Transverse colon (tissue), 4 donors: ENCODE measurements around the gene SDCCAG8. TPM values are rescaled to one million over a fixed set of nuclear protein-coding genes. Genes with fewer than 3 reads are reported as not detected.

ENCODE experiments used
- DNase-seq: peaks from one replicate; pipeline ENCODE4 v3.0.0-alpha.2; 2019
- H3K27ac ChIP-seq, 4 donors: fragments of 200-600 bp; sonication (generic); 2 replicates each; pipeline ENCODE4 v1.5.1; 2016 to 2018; ENCODE audit warnings: inconsistent platforms in 4 of 4
- H3K27me3 ChIP-seq: fragments of 200-600 bp; sonication (generic); 2 replicates; pipeline ENCODE4 v1.5.1; 2017; ENCODE audit warnings: inconsistent platforms
- H3K36me3 ChIP-seq, 4 donors: fragments of 200-600 bp; sonication (generic); 2 replicates each; pipeline ENCODE4 v1.5.1; 2017 to 2019; ENCODE audit warnings: inconsistent platforms in 4 of 4
- H3K4me1 ChIP-seq, 4 donors: fragments of 200-600 bp; sonication (generic); 2 replicates each; pipeline ENCODE4 v1.5.1; 2017 to 2020; ENCODE audit warnings: inconsistent platforms in 4 of 4
- H3K4me3 ChIP-seq, 4 donors: fragments of 200-600 bp; sonication (generic); 1 replicate in 1 of 4; 2 replicates in 3 of 4; pipeline versions ENCODE4 v1.5.1 to v1.6.1; 2017 to 2019; ENCODE audit warnings: inconsistent platforms in 4 of 4
- H3K9me3 ChIP-seq, 2 donors: fragments of 200-600 bp; sonication (generic); 2 replicates each; pipeline ENCODE4 v1.5.1; 2017 to 2019; ENCODE audit warnings: inconsistent platforms in 2 of 2
- CTCF ChIP-seq, 5 experiments: fragments of 200-600 bp in 3 of 5; fragments of 450-650 bp in 2 of 5; sonication (generic) in 3 of 5; IDR thresholded peaks; 1 replicate in 2 of 5; 2 replicates in 3 of 5; pipeline ENCODE4 v1.5.1; 2016 to 2017; ENCODE audit warnings: antibody characterized with exemption in 5 of 5, inconsistent platforms in 3 of 5, mild to moderate bottlenecking in 2 of 5, moderate library complexity in 1 of 5
- EP300 ChIP-seq: sonication (generic); formaldehyde crosslinking; IDR thresholded peaks from one replicate; pipeline ENCODE4 v1.6.1; 2017; ENCODE audit warnings: antibody characterized with exemption, low read depth
- POLR2A ChIP-seq: fragments of 450-650 bp; IDR thresholded peaks from one replicate; pipeline ENCODE4 v1.6.1; 2016; ENCODE audit warnings: antibody characterized with exemption, mild to moderate bottlenecking, moderate library complexity
- POLR2AphosphoS5 ChIP-seq, 3 donors: sonication (generic); formaldehyde crosslinking; IDR thresholded peaks; one replicate each; pipeline ENCODE4 v1.6.1; 2016; ENCODE audit warnings: antibody characterized with exemption in 3 of 3
- WGBS, 2 donors: methylation state at CpG; one replicate each; pipeline ENCODE4 v1.1.5; 2018; ENCODE audit warnings: low coverage in 1 of 2; 5-methylcytosine and 5-hydroxymethylcytosine counted together
- in situ Hi-C, 4 donors: fragments of 200-750 bp; cut with MboI; loops; one replicate each; pipeline versions ENCODE4 v1.15.0 to v1.15.1; 2017; ENCODE audit warnings: low sequenced_read_pairs in 3 of 4, low pct_ligation_motif_present in 1 of 4, low pct_unique_long_range_greater_than_20kb in 1 of 4
- intact Hi-C: fragments of 100-400 bp; cut with DNase I; formaldehyde crosslinking; loops from one replicate; pipeline ENCODE4 v1.15.1; 2023; ENCODE audit warnings: low total_unique reads
- total RNA-seq, 4 donors: library from RNA; depleted of rRNA; stranded (reverse); fragments of >200 nt; gene quantifications; one replicate each; pipeline ENCODE4 v1.1.0, GENCODE V29; 2016

SDCCAG8 gene
- total RNA-seq, 4 donors from 2014 or later = 28.8 to 101 (median 42.5) TPM

DNA sequence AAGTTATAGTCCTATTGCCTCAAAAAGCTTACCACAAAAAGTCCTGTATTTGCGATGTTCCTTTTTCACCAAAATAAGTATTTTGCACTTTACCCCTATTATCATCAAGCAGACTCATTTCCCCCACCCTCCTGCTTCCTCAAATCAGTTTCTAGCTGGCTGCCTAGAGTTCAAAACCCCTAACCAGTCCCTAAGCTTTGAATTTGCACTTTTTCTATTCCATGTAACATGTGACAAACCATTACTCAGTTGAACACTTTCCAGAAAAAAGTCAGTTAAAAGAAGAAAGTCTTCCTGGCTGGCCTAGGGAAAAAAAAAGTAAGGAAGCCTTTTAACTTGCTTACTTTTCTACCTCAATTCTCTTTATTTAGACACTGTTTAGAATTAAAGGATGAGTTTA lies 8.9 kb upstream of the SDCCAG8 start:
- Histone ChIP-seq H3K27me3 (no peaks in the 10 kb centered on the region), H3K4me3 (no peak overlapping the region), H3K4me1 (peaks cover 0 to 14% (median 0%) of the 10 kb centered on the region in 4 donors), H3K36me3 (no peaks in the 10 kb centered on the region), H3K27ac (no peak overlapping the region), H3K9me3 (no peaks in the 10 kb centered on the region)
- no peak for DNase-seq
- TF ChIP-seq CTCF (IDR thresholded peaks at IDR 0.05) (no peak), POLR2AphosphoS5 (IDR thresholded peaks at IDR 0.05) (no peak), EP300 (no peak), POLR2A (no peak)
- WGBS, 2 donors = 71 to 82% methylated on average over 1 of the region's 1 CpG
- in situ Hi-C loops (no loop called here), intact Hi-C loops (no loop called here)

DNA sequence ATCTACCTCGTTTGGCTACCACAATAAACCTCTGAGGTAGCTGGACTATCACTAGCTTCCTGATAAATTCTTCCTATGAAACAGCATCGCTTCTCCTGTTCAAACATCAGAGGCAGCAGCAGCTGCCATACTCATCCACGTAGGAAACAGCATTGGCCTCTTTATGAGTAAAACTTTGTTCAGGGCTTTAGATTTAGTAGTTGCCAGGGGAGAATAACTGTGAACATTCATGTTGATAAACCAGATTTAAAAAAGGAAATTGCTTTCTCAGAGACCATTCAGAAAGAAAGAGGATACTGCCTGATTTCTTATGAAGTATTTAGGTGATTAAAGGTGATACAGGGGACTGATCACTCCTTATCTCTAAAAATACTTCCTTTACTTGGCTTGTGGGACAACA lies 7.9 kb upstream of the SDCCAG8 start:
- intact Hi-C loops = no loop called here
- Histone ChIP-seq H3K4me3 (no peak overlapping the region), H3K9me3 (no peaks in the 10 kb centered on the region), H3K36me3 (no peaks in the 10 kb centered on the region), H3K4me1 (peaks cover 0 to 24% (median under 1%) of the 10 kb centered on the region in 4 donors), H3K27me3 (no peaks in the 10 kb centered on the region), H3K27ac (no peak overlapping the region)
- WGBS, 2 donors = 86 to 94% methylated on average over 2 to 3 of the region's 3 CpGs
- DNase-seq = no peak
- no peak for TF ChIP-seq CTCF (IDR thresholded peaks at IDR 0.05)
- TF ChIP-seq POLR2AphosphoS5 (IDR thresholded peaks at IDR 0.05) = no peak
- TF ChIP-seq EP300 = no peak
- TF ChIP-seq POLR2A = no peak
- in situ Hi-C loops = no loop called here

- in situ Hi-C loops (no loop called here), intact Hi-C loops (no loop called here)
- Histone ChIP-seq H3K27me3 (no peaks in the 10 kb centered on the region), H3K9me3 (no peaks in the 10 kb centered on the region), H3K4me1 (peaks cover 0 to 35% (median 11%) of the 10 kb centered on the region in 4 donors), H3K27ac (no peak overlapping the region), H3K4me3 (no peak overlapping the region), H3K36me3 (no peaks in the 10 kb centered on the region)
- no peak for DNase-seq
- TF ChIP-seq POLR2A (no peak), EP300 (no peak), CTCF (IDR thresholded peaks at IDR 0.05) (no peak), POLR2AphosphoS5 (IDR thresholded peaks at IDR 0.05) (no peak)
- 95 to 98% methylated on average over 3 of the region's 3 CpGs for WGBS, 2 donors
These were observed 6.6 kb upstream of the SDCCAG8 start for GRCh38 chr1:243249214-243249613.

- Histone ChIP-seq H3K27me3 (no peaks in the 10 kb centered on the region), H3K4me1 (peaks cover 0 to 35% (median 11%) of the 10 kb centered on the region in 4 donors), H3K4me3 (no peak overlapping the region), H3K27ac (no peak overlapping the region), H3K9me3 (no peaks in the 10 kb centered on the region), H3K36me3 (no peaks in the 10 kb centered on the region)
- intact Hi-C loops (no loop called here), in situ Hi-C loops (no loop called here)
- TF ChIP-seq POLR2A (no peak), POLR2AphosphoS5 (IDR thresholded peaks at IDR 0.05) (no peak), EP300 (no peak), CTCF (IDR thresholded peaks at IDR 0.05) (no peak)
- WGBS, 2 donors = 80 to 87% methylated on average over 3 of the region's 3 CpGs
- no peak for DNase-seq
These were observed 5.7 kb upstream of the SDCCAG8 start for GRCh38 chr1:243250102-243250501.
